ENCODE data around the gene MED16. TPM values are rescaled to one million over a fixed set of nuclear protein-coding genes. Genes with fewer than 3 reads are reported as not detected.

The MED16 gene
- total and polyA plus RNA-seq, 2 of the 4 experiments (the other 2 are of a cell fraction) = 8.1 to 40.2 TPM

GRCh38 chr19:870963-871401 lies 22.0 kb downstream of the MED16 start:
- no peak overlapping the region for H4K5ac ChIP-seq (ENCODE audit: low read depth, low read length)
- no peak overlapping the region for H3K4me3 ChIP-seq (ENCODE audit: insufficient read depth, low read depth, low read length)
- H4K91ac ChIP-seq (ENCODE audit: insufficient read depth, low read depth, low read length) = no peak overlapping the region
- no peaks in the 10 kb centered on the region; the same call in 1 of the 2 replicates for H3K9me1 ChIP-seq (ENCODE audit: insufficient read depth, low read length)
- peak overlapping the region; percentile 17 for H2AK5ac ChIP-seq (ENCODE audit: low read depth, low read length)
- peaks cover 22% of the 10 kb centered on the region for H3K4me1 ChIP-seq (ENCODE audit: control insufficient read depth, insufficient read depth, low read length)
- H3K4ac ChIP-seq (ENCODE audit: low read depth, low read length) = no peak overlapping the region
- H2BK120ac ChIP-seq (ENCODE audit: low read depth, low read length) = no peak overlapping the region
- CTCF ChIA-PET = no interaction called here
- TF ChIP-seq SMC3 (IDR thresholded peaks at IDR 0.05; ENCODE audit: low read depth, low read length) (no peak), RFX5 (IDR thresholded peaks at IDR 0.05; ENCODE audit: low read depth, low read length) (no peak), CTCF (conservative IDR thresholded peaks at IDR 0.05; ENCODE audit: low read depth, low read length) (no peak), RAD21 (IDR thresholded peaks at IDR 0.05; ENCODE audit: low read length) (no peak), POLR2A (IDR thresholded peaks at IDR 0.05; ENCODE audit: low read depth, low read length) (no peak), USF2 (IDR thresholded peaks at IDR 0.05; ENCODE audit: low read depth, low read length) (no peak), CHD1 (IDR thresholded peaks at IDR 0.05; ENCODE audit: low read depth, low read length) (no peak), ELK1 (IDR thresholded peaks at IDR 0.05; ENCODE audit: borderline replicate concordance, low read depth, low read length) (no peak), BHLHE40 (IDR thresholded peaks at IDR 0.05; ENCODE audit: low read depth, low read length) (no peak), NFE2L2 (IDR thresholded peaks at IDR 0.05; ENCODE audit: low read depth, low read length) (no peak), FOS (IDR thresholded peaks at IDR 0.05; ENCODE audit: low read depth, low read length) (no peak), MXI1 (IDR thresholded peaks at IDR 0.05; ENCODE audit: borderline replicate concordance, low read depth, low read length) (no peak), MAFK (IDR thresholded peaks at IDR 0.05; ENCODE audit: low read depth, low read length) (no peak), CEBPB (IDR thresholded peaks at IDR 0.05; ENCODE audit: low read depth, low read length) (no peak), RCOR1 (IDR thresholded peaks at IDR 0.05; ENCODE audit: insufficient replicate concordance, low read length) (no peak), MAZ (IDR thresholded peaks at IDR 0.05; ENCODE audit: borderline replicate concordance, low read depth, low read length) (no peak)
- WGBS, 2 experiments (ENCODE audit: extremely low coverage in 2 of 2, insufficient read length in 1 of 2) = 40% methylated on average over 17 of the region's 28 CpGs; no CpG with 5 or more reads in 1 of the 2 experiments
- H3K36me3 ChIP-seq (ENCODE audit: control insufficient read depth, insufficient read depth, low read length) = peaks cover 34% of the 10 kb centered on the region
- H4K20me1 ChIP-seq (ENCODE audit: insufficient read depth, low read length) = peaks cover 17% of the 10 kb centered on the region
- in situ Hi-C loops (cut with MboI; ENCODE audit: low sequenced_read_pairs) = no loop called here
- no TSS peak for BruUV-seq (replicated peaks)
- intact Hi-C loops (cut with micrococcal nuclease) = no loop called here
- H3K9ac ChIP-seq (ENCODE audit: low read depth, low read length) = no peak overlapping the region
- H3K56ac ChIP-seq (ENCODE audit: extremely low read depth, insufficient read depth, low read length) = no peak overlapping the region
- peak; percentile 3; the same call in 1 of the 2 replicates for ATAC-seq (ENCODE audit: low read depth)
- peak overlapping the region; percentile 14 for H2AFZ ChIP-seq (replicated peaks; ENCODE audit: low read length, poor library complexity)
- H4K8ac ChIP-seq (ENCODE audit: low read depth in 2 of 2, low read length in 2 of 2) = no peak overlapping the region
- H3K18ac ChIP-seq (ENCODE audit: low read depth, low read length) = no peak overlapping the region
- H3K79me1 ChIP-seq (ENCODE audit: low read depth in 1 of 2, low read length in 2 of 2) = peaks cover 7 to 22% of the 10 kb centered on the region in 2 experiments; a peak in 2 of 4 replicates
- DNase-seq = peak; percentile 32
- POLR2A ChIA-PET (ENCODE audit: unreplicated experiment) = no interaction called here
- no peaks in the 10 kb centered on the region for H3K27me3 ChIP-seq (ENCODE audit: control insufficient read depth, insufficient read depth, low read length)
- H3K9me3 ChIP-seq (ENCODE audit: control insufficient read depth, insufficient read depth, low read length) = no peaks in the 10 kb centered on the region
- no peak overlapping the region for H3K23ac ChIP-seq (ENCODE audit: low read depth, low read length)
- no peak overlapping the region for H3K27ac ChIP-seq (ENCODE audit: insufficient read depth, low read length)
- no peak overlapping the region for H2BK20ac ChIP-seq (ENCODE audit: low read depth, low read length)
- H2AK9ac ChIP-seq (replicated peaks; ENCODE audit: low read depth, low read length, poor library complexity) = peak overlapping the region; percentile 28
- H3K14ac ChIP-seq (replicated peaks; ENCODE audit: low read depth, low read length) = no peak overlapping the region
- H2BK15ac ChIP-seq (ENCODE audit: low read depth, low read length) = no peak overlapping the region
- dilution Hi-C loops (cut with HindIII; ENCODE audit: low sequenced_read_pairs, unreplicated experiment) = no loop called here
- no peak overlapping the region for H3K4me2 ChIP-seq (ENCODE audit: low read depth, low read length)
- H2BK5ac ChIP-seq (ENCODE audit: low read depth, low read length, poor library complexity, severe bottlenecking) = peak overlapping the region; percentile 20

Data from IMR-90 (cell line).